C4-2B (cell line): ENCODE results near the gene ASAH2B.

Experiments
- ZFX ChIP-seq: fragments of 450-650 bp; IDR thresholded peaks from 2 replicates; pipeline ENCODE4 v1.6.1; 2017
- TF ChIP-seq, protein P1 (sequence below): fragments of 450-650 bp; conservative IDR thresholded peaks from 2 replicates; pipeline ENCODE4 v1.5.1; 2017; ENCODE audit warnings: mild to moderate bottlenecking

GRCh38 chr10:50794490-50794889, 54.8 kb downstream of the ASAH2B start:
- TF ChIP-seq, protein P1, sequence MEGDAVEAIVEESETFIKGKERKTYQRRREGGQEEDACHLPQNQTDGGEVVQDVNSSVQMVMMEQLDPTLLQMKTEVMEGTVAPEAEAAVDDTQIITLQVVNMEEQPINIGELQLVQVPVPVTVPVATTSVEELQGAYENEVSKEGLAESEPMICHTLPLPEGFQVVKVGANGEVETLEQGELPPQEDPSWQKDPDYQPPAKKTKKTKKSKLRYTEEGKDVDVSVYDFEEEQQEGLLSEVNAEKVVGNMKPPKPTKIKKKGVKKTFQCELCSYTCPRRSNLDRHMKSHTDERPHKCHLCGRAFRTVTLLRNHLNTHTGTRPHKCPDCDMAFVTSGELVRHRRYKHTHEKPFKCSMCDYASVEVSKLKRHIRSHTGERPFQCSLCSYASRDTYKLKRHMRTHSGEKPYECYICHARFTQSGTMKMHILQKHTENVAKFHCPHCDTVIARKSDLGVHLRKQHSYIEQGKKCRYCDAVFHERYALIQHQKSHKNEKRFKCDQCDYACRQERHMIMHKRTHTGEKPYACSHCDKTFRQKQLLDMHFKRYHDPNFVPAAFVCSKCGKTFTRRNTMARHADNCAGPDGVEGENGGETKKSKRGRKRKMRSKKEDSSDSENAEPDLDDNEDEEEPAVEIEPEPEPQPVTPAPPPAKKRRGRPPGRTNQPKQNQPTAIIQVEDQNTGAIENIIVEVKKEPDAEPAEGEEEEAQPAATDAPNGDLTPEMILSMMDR: no peak
- no peak for TF ChIP-seq ZFX
